SK-MEL-5 (cell line): ENCODE results near the gene IGSF8. TPM values are rescaled to one million over a fixed set of nuclear protein-coding genes. Genes with fewer than 3 reads are reported as not detected.

Source experiments
- DNase-seq: peaks from one replicate; pipeline ENCODE4 v3.0.0-alpha.2; 2016; ENCODE audit warnings: low read depth, low spot score
- in situ Hi-C: cut with HindIII; loops from 2 replicates; pipeline ENCODE4 v1.10.0; 2016; ENCODE audit warnings: low sequenced_read_pairs, high pct_unique_total_duplicates, low pct_unique_long_range_greater_than_20kb
- polyA plus RNA-seq, 2 experiments: library from polyadenylated mRNA; depleted of rRNA; stranded (reverse); fragments of >200 nt; gene quantifications; 2 replicates each; pipeline ENCODE4 v1.2.3, GENCODE V29; 2015
- total RNA-seq: library from RNA; depleted of rRNA; stranded (reverse); fragments of >200 nt; shearing (Covaris generic); gene quantifications from 2 replicates; pipeline ENCODE4 v1.2.3, GENCODE V29; 2014; rRNA removed

Gene IGSF8
- 142 and 146 TPM in 2 replicates for total RNA-seq
- 259 and 274 TPM in 2 replicates for polyA plus RNA-seq (2015; cell fraction: cytosol; rRNA removed)
- polyA plus RNA-seq (2015; cell fraction: nucleus; rRNA removed): 74.6 and 95.1 TPM in 2 replicates

DNA sequence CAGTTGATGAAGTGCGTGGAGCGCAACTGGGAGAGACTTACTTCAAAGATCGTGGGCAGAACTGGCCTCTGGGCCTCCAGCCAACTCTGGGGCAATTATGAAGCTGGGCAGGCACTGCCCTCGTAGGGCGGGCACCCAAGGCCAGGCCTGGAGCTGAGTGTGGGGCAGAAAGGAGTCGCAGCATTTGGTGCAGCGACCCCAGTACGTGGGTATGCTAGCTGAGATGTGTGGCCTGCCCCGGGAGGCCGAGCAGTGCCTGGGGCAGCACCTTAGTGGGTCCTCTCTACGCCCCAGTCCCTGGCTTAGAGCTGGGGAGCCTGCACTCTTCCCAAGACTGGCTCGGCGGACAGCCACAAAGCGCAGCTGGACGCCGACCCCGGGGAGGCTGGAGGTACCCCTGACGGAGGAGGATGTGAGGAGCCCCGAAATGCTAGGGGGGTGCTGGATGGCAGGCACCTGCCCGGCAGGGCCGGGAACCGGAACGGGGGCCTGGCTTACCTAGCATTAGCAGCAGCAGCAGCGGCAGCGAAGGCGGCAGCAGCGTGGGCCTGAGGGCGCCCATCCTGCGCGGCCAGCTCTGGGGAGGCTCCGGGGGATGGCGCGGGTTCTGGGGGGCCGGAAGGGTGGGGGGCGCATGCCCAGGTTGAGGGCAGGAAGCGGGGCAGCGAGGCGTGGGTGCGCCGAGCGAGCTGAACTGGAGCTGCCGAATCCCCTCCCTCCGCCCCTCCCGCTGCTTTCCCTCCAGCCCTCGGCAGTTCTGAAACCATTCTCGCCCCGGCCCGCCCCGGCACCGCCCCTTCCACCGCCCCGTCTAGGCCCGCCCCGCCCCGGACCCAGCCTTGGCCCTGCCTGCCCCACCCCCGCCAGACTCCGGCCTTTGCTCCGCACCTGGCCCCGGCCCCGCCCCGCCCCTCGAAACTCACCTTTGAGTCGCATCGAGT lies at the start of gene IGSF8:
IGSF8 (minus strand) TSS at position 709 of the 941 bp plus-strand sequence; CDS start at position 562, 147 bp downstream.
- in situ Hi-C loops: no loop called here
- peak; percentile 80 for DNase-seq

DNA sequence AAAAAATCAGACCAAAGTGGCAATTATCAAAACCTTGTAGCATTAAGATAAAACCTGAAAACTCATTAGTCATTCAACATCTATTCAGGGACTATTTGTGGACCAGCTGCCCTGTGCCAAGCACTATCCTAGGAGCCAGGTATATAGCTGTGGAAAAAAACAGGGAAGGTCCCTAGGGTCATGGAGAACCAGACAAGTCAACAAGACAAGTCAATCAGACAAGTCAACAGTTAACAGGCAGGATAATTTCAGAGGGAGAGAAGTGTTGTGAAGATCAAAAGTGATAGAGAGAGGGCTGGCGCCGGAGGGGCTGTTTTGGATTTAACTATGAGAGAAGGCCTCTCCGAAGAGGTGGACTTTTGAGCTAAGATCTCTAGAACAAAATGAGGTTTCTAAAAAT lies 49.7 kb upstream of the IGSF8 start:
- no peak for DNase-seq
- in situ Hi-C loops: no loop called here

DNA sequence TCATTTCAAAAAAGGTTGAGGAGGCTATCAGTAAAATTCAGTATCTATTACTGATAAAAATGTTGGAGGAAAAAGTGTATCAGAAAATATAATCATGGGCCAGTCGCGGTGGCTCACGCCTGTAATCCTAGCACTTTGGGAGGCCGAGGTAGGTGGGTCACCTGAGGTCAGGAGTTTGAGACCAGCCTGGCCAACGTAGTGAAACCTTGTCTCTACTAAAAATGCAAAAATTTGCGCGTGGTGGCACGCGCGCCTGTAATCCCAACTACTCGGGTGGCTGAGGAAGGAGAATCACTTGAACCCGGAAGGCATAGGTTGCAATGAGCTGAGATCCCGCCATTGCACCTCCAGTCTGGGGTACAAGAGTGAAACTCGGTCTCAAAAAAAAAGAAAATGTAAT lies 47.7 kb upstream of the IGSF8 start:
- DNase-seq: no peak
- in situ Hi-C loops: no loop called here

DNA sequence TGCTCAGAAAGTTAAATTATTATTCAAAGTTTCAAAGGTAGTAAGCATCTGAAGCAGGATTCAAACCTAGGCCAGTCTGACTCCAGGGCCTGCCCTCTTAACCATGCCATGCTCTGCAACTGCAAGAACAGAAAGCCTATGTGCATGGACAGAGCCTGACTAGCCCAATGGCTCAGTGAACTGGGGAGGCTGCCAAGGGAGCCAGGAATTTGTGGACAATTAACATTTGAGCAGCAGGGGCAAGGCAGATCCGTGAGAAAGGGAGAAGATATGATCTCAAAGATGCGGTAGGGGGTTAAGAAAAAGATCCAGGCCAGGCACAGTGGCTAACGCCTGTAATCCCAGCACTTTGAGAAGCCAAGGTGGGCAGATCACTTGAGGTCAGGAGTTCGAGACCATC lies 46.5 kb upstream of the IGSF8 start:
- in situ Hi-C loops: no loop called here
- no peak for DNase-seq

GRCh38 chr1:160143695-160144094 lies 45.3 kb upstream of the IGSF8 start:
- DNase-seq: no peak
- in situ Hi-C loops: no loop called here

- DNase-seq: no peak
- in situ Hi-C loops: no loop called here
These were observed 41.4 kb upstream of the IGSF8 start for GRCh38 chr1:160139840-160140239.

- no peak for DNase-seq
- in situ Hi-C loops: no loop called here
These were observed 38.9 kb upstream of the IGSF8 start for GRCh38 chr1:160137216-160137862.

DNA sequence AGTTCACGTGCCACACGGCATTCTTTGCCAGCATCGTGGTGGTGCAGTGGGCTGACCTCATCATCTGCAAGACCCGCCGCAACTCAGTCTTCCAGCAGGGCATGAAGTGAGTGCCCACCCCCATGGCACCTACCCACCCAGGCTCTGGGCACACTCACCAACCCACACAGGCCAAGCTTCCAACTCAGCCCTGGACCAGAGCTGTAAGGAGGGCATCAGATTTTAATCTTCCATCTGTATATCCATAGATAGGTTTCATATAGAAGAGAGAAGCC lies 38.4 kb upstream of the IGSF8 start:
- DNase-seq: no peak
- in situ Hi-C loops: no loop called here

DNA sequence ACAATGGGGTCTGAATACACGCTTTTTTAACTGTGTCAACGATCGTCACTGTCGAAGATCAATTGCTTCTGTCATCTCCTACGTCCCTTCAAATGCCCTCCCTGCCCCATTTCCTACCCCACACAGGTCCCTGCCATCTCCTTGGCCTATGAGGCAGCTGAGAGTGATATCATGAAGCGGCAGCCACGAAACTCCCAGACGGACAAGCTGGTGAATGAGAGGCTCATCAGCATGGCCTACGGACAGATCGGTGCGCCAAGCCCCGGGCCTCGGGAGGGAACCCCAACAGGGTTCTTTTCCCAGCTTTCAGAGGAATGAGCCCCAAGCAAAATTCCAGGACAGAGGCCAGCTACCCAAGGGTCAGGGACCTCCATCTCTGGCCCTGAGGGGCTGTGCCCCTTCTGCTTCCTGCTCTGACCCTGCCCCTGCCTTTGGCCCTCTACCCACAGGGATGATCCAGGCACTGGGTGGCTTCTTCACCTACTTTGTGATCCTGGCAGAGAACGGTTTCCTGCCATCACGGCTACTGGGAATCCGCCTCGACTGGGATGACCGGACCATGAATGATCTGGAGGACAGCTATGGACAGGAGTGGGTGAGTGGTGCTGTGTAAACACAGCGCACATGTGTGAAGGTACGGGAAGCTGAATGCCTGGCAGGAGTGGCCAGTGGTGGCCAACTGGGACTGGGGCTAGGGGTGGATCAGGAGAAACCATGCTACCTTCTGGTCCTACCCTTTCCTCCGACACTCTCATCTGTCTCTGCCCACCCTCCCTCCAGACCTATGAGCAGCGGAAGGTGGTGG lies 37.9 kb upstream of the IGSF8 start:
- in situ Hi-C loops: no loop called here

DNA sequence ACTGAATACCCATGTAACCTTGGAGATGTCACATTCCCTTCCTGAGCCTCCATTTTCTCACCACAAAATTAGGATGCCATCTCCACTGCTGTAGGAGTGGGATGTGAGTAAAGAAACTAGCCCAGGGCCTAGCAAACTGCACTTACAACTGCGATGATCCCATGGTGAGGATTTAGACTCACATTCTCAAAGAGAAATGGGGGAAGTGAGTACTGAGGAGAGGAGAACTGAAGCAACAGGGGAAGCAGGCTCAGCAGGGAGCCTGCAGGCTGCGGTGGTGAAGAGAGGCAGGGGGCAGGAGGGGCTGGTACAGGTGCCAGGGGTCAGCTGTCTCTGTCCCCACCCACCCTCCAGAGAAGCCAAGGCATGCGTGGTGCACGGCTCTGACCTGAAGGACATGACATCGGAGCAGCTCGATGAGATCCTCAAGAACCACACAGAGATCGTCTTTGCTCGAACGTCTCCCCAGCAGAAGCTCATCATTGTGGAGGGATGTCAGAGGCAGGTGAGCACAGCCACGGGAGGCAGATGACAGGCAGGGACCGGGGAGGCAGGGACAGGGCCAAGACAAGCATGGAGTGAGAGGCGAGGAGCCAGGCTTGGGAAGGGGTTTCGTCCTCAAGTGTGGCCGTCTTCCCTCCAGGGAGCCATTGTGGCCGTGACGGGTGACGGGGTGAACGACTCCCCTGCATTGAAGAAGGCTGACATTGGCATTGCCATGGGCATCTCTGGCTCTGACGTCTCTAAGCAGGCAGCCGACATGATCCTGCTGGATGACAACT lies 36.6 kb upstream of the IGSF8 start:
- in situ Hi-C loops: no loop called here
- DNase-seq: no peak

More for the DNA sequence above, 37.9 kb upstream of the IGSF8 start:
- DNase-seq: no peak

- no peak for DNase-seq
- in situ Hi-C loops: no loop called here
These were observed 35.8 kb upstream of the IGSF8 start for GRCh38 chr1:160133990-160134770.

- no peak for DNase-seq
- in situ Hi-C loops: no loop called here
These were observed 33.6 kb upstream of the IGSF8 start for GRCh38 chr1:160131803-160132565.

DNA sequence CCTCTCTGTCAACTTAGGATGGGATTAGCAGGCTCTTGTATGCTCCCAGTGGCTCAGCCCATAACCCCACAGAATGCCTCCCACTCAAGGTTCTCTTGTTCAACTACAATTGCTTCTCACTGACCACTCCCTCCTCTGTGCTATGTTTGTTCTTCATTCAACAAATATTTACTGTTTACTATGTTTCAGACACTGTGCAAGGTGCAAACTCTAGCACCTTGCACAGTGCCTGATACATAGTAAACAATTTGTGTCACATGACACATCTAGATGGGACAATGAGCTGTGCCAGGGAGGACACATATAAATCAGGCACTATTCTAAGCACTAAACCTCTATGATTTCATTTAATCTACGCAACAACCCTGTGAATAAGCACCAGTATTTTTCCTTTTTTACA lies 32.5 kb upstream of the IGSF8 start:
- no peak for DNase-seq
- in situ Hi-C loops: no loop called here

DNA sequence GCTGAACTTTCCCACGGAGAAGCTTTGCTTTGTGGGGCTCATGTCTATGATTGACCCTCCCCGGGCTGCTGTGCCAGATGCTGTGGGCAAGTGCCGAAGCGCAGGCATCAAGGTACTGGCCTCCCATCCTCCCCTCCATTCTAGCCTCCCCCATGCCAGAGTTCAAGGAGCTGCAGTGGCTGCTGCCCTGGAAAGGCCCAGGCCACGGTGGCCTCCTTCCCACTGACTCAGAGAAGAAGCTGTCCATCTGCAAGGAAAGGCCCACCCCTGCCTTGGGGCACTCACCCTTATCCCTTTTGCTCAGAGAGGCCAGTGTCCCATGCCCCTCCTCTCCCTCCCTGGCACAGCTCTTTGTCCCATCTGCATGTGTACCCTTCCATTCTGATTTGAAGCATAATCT lies 32.1 kb upstream of the IGSF8 start:
- DNase-seq: no peak

GRCh38 chr1:160129966-160130365 lies 31.5 kb upstream of the IGSF8 start:
- in situ Hi-C loops: no loop called here
- DNase-seq: no peak

More for the DNA sequence above, 32.1 kb upstream of the IGSF8 start:
- in situ Hi-C loops: no loop called here

DNA sequence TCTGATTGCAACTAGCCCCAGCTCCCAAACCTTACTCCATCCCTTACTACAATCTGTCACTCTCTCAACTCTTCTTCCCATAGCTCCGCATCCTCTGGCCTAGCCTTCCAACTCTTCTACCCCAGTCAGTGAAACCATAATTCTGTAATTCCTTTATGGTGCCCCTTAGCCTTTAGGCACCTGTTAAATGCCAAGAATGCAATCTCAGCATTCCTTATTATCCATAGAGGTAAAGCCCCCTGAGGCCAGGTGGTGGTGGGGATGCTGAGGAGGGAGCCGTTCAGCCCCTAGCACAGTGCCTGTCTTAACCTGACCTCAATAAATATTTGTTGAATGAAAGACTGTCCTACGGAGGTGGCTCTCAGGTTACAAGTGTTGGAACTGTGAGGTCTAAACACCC lies 31.1 kb upstream of the IGSF8 start:
- no peak for DNase-seq
- in situ Hi-C loops: no loop called here
